Esophagus squamous epithelium (tissue), 5 donors: ENCODE measurements around the gene BABAM2. TPM values are rescaled to one million over a fixed set of nuclear protein-coding genes. Genes with fewer than 3 reads are reported as not detected.
A peak's percentile ranks its signal among the peaks of the same experiment; 100 is the strongest.

Experiments
- DNase-seq: peaks from one replicate; lab custom pipeline; 2025; lab: John Stamatoyannopoulos, UW
- H3K27ac ChIP-seq, 4 donors: fragments of 200-600 bp; sonication (generic); one replicate each; pipeline ENCODE4 v1.5.1; 2016 to 2019; ENCODE audit warnings: mild to moderate bottlenecking in 1 of 4
- H3K27me3 ChIP-seq, 4 donors: fragments of 200-600 bp; sonication (generic); 1 replicate in 3 of 4; 2 replicates in 1 of 4; pipeline versions ENCODE4 v1.5.1 to v1.6.0; 2017 to 2021; ENCODE audit warnings: antibody characterized with exemption in 1 of 4
- H3K36me3 ChIP-seq, 3 donors: fragments of 200-600 bp; sonication (generic); one replicate each; pipeline ENCODE4 v1.5.1; 2016 to 2019
- H3K4me1 ChIP-seq, 3 donors: fragments of 200-600 bp; sonication (generic); one replicate each; pipeline ENCODE4 v1.5.1; 2017 to 2019
- H3K4me3 ChIP-seq, 4 donors: fragments of 200-600 bp; sonication (generic); 1 replicate in 3 of 4; 2 replicates in 1 of 4; pipeline ENCODE4 v1.5.1; 2016 to 2019; ENCODE audit warnings: mild to moderate bottlenecking in 2 of 4, moderate library complexity in 1 of 4
- H3K9me3 ChIP-seq, 3 donors: fragments of 200-600 bp; sonication (generic); one replicate each; pipeline ENCODE4 v1.5.1; 2016 to 2019
- CTCF ChIP-seq, 6 experiments: fragments of 450-650 bp in 4 of 6; fragments of 200-600 bp in 2 of 6; sonication (generic) in 2 of 6; IDR thresholded peaks; one replicate each; pipeline ENCODE4 v1.5.1; 2016 to 2019; ENCODE audit warnings: antibody characterized with exemption in 6 of 6, mild to moderate bottlenecking in 4 of 6, moderate library complexity in 4 of 6
- POLR2A ChIP-seq, 4 donors: fragments of 450-650 bp; IDR thresholded peaks; one replicate each; pipeline ENCODE4 v1.6.1; 2017; ENCODE audit warnings: antibody characterized with exemption in 4 of 4, mild to moderate bottlenecking in 4 of 4, moderate library complexity in 3 of 4
- WGBS, 2 donors: methylation state at CpG; one replicate each; pipeline ENCODE4 v1.1.5; 2018; 5-methylcytosine and 5-hydroxymethylcytosine counted together
- intact Hi-C: fragments of 100-400 bp; cut with DNase I; formaldehyde crosslinking; loops from one replicate; pipeline ENCODE4 v1.15.0; 2022
- total RNA-seq, 4 donors: library from RNA; depleted of rRNA; stranded (reverse); fragments of >200 nt; gene quantifications; one replicate each; pipeline ENCODE4 v1.1.0, GENCODE V29; 2016
- donor health status: DM: yes; HTN: yes; CAD: no.

The BABAM2 gene
- total RNA-seq, 4 donors from 2014 or later, result 16.6 to 28.3 (median 24.3) TPM

- Histone ChIP-seq H3K4me3 (no peak overlapping the region), H3K9me3 (no peaks in the 10 kb centered on the region), H3K27ac (peak overlapping the region in 3 of 4 donors; percentile 28 to 74 (median 69)), H3K36me3 (no peaks in the 10 kb centered on the region), H3K27me3 (no peaks in the 10 kb centered on the region), H3K4me1 (peaks cover 7 to 46% (median 17%) of the 10 kb centered on the region in 3 donors)
- intact Hi-C loops, result no loop called here
- no peak for TF ChIP-seq POLR2A (IDR thresholded peaks at IDR 0.05)
- TF ChIP-seq CTCF (IDR thresholded peaks at IDR 0.05), result no peak
- 73 to 79% methylated on average over 2 of the region's 2 CpGs for WGBS, 2 donors
- DNase-seq, result no peak
Observed at GRCh38 chr2:27914041-27914804, 23.7 kb downstream of the BABAM2 start.

- Histone ChIP-seq H3K27me3 (no peaks in the 10 kb centered on the region), H3K4me1 (peaks cover 7 to 40% (median 17%) of the 10 kb centered on the region in 3 donors), H3K27ac (peak overlapping the region in 3 of 4 donors; percentile 28 to 74 (median 69)), H3K36me3 (no peaks in the 10 kb centered on the region), H3K4me3 (no peak overlapping the region), H3K9me3 (no peaks in the 10 kb centered on the region)
- intact Hi-C loops, result no loop called here
- TF ChIP-seq CTCF (IDR thresholded peaks at IDR 0.05) (no peak), POLR2A (IDR thresholded peaks at IDR 0.05) (no peak)
- no peak for DNase-seq
Observed at GRCh38 chr2:27914805-27915175, 24.3 kb downstream of the BABAM2 start.

- 48 to 54% methylated on average over 5 of the region's 5 CpGs for WGBS, 2 donors
- peak overlapping the region; percentile 8 to 74 (median 48) for H3K27ac ChIP-seq
- no peak overlapping the region for H3K4me3 ChIP-seq
- DNase-seq, result no peak
- intact Hi-C loops, result no loop called here
- no peaks in the 10 kb centered on the region for H3K36me3 ChIP-seq
- no peak for TF ChIP-seq CTCF (IDR thresholded peaks at IDR 0.05)
- TF ChIP-seq POLR2A (IDR thresholded peaks at IDR 0.05), result peak in 1 of 4 donors; percentile 25
- H3K9me3 ChIP-seq, result no peaks in the 10 kb centered on the region
- no peaks in the 10 kb centered on the region for H3K27me3 ChIP-seq
- peaks cover 7 to 39% (median 17%) of the 10 kb centered on the region in 3 donors for H3K4me1 ChIP-seq
Observed at GRCh38 chr2:27915191-27915590, 24.7 kb downstream of the BABAM2 start.

GRCh38 chr2:27915874-27916273 lies 25.3 kb downstream of the BABAM2 start:
- intact Hi-C loops, result no loop called here
- no peaks in the 10 kb centered on the region for H3K9me3 ChIP-seq
- H3K4me1 ChIP-seq, result peaks cover 7 to 45% (median 17%) of the 10 kb centered on the region in 3 donors
- no peaks in the 10 kb centered on the region for H3K27me3 ChIP-seq
- no peak overlapping the region for H3K4me3 ChIP-seq
- H3K36me3 ChIP-seq, result no peaks in the 10 kb centered on the region
- TF ChIP-seq POLR2A (IDR thresholded peaks at IDR 0.05), result no peak
- no peak for TF ChIP-seq CTCF (IDR thresholded peaks at IDR 0.05)
- H3K27ac ChIP-seq, result peak overlapping the region; percentile 8 to 74 (median 64)
- DNase-seq, result no peak

- Histone ChIP-seq H3K4me3 (no peak overlapping the region), H3K36me3 (no peaks in the 10 kb centered on the region), H3K27me3 (no peaks in the 10 kb centered on the region), H3K9me3 (no peaks in the 10 kb centered on the region), H3K4me1 (peaks cover 7 to 47% (median 17%) of the 10 kb centered on the region in 3 donors), H3K27ac (peak overlapping the region; percentile 35 to 74 (median 64))
- 40 to 66% methylated on average over 1 of the region's 1 CpG for WGBS, 2 donors
- TF ChIP-seq CTCF (IDR thresholded peaks at IDR 0.05) (no peak), POLR2A (IDR thresholded peaks at IDR 0.05) (no peak)
- intact Hi-C loops, result no loop called here
- no peak for DNase-seq
Observed at GRCh38 chr2:27916293-27916995, 25.9 kb downstream of the BABAM2 start.
